ENCODE measurements around the gene SRGN.
"Not testable (repeated sequence)": the region's sequence is repeated elsewhere in the genome, so short reads cannot be mapped to it uniquely, and the experiment has no call there.

The SRGN gene, protein sequence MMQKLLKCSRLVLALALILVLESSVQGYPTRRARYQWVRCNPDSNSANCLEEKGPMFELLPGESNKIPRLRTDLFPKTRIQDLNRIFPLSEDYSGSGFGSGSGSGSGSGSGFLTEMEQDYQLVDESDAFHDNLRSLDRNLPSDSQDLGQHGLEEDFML

DNA sequence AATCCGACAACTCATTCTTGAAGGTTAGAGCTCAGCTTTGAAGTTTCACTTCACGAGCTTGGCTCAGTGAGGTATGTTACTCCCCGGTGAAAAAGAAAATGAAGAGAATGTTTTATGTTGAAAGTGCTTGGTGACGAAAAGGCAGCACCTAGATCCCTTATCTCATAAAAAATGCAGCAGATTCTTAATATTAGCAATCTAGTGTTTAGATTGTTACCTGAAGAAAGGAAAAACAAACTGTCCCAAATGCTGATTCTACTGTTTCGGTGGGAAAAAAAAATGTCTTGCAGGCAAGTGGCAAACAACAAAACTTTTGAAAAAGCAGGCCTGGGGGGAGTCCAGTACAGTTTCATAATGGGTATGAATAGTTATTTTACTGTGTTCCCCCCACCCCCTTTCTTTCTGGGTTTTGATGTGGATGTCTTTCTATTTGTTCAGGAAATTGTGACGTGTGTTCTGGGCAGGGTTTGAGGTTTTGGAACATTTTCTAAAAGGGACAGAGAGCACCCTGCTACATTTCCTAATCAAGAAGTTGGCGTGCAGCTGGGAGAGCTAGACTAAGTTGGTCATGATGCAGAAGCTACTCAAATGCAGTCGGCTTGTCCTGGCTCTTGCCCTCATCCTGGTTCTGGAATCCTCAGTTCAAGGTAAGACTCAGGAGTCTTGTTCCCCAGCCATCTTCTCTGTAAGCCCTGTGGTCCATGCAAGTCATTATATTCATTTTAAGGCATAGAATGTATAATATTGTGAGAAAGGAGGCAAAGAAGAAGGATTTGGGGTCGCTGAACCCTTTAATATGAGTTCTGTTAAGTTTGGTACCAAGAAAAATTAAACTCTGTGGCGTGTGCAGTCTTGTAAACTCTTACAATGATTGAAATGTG is at the start of gene SRGN:
Gene SRGN (plus strand): TSS at position 514 of the 881 bp plus-strand sequence. CDS start 55 bp downstream, at position 569.
- peak; percentile 46 for DNase-seq (ENCODE audit: low read depth)

DNA sequence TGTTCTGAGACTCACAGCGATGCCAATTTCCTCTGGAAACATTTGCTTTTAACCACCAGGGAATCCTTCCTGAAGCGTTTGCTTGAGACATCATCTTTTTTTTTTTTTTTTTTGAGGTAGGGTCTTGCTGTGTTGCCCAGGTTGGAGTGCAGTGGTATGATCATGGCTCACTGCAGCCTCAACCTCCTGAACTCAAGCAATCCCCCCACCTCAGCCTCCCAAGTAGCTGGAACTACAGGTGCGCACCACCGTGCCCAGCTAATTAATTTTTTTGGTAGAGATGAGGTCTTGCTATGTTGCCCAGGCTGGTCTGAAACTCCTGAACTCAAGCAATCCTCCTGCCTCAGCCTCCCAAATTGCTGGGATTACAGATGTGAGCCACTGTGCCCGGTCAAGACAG is 47.0 kb upstream of the SRGN start:
- not testable (repeated sequence) for DNase-seq (ENCODE audit: low read depth)

DNA sequence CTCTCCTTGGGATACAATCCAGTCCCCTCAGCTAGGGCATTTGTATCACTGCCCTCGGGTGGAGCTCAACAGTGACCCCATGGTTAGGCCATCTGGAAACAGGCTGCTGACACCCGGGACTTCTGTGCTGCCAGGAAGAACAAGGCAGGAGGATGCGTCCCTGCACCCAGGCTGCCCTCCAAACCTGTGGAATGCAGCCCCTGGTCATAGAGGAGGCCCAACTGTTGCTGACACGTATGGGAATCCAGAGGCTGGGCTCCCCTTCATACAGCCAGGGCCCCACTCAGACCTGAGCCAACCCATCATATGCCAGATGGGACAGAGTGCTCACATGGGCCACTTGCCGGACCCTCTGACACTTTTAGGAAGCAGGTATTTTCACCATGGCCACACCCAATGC is 45.5 kb upstream of the SRGN start:
- no peak for DNase-seq (ENCODE audit: low read depth)

DNA sequence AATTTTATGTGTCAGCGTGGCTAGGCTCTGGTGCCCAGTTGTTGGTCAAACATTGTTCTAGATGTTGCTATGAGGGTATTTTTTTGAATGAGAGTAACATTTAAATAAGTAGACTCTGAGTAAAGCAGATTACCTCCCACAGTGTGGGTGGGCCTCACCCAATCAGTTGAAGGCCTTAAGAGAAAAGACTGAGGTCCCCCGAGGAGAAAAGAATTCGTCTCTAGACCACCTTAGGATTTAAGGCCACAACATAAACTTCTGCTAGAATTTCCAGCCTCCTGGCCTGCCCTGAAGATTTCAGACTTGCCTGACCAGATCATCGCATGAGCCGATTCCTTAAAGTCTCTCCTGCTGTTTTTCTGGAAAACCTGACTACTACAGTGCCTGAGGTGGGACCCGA is 45.1 kb upstream of the SRGN start:
- no peak for DNase-seq (ENCODE audit: low read depth)

DNA sequence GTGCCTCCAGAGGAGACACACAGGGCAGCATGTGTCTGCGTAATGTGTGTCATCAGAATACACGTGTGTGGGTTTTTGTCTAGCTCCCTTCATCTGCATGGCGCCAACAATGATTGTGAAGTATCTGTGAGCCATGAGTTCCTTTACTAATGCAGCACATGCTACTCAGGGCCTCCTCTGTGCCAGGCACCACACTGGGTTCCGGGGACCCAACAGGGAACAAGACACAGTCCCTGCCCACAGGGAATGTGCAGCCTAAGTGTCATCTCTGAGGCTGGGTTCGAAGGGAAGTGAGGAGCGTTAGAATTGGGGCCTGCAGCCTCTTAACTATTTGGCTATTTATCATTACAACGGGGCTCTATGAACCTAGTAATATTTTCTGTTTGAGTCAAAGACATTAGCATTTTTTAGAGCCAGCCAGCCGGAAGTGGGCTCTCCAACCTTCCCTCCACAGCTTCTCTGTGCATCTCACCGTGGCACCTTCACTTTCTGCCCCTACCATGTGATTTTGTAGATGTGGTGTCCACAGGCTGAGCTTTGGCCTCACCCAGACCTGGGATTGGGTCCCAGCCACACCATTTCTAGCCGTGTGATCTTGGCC is 43.9 kb upstream of the SRGN start:
- no peak for DNase-seq (ENCODE audit: low read depth)

DNA sequence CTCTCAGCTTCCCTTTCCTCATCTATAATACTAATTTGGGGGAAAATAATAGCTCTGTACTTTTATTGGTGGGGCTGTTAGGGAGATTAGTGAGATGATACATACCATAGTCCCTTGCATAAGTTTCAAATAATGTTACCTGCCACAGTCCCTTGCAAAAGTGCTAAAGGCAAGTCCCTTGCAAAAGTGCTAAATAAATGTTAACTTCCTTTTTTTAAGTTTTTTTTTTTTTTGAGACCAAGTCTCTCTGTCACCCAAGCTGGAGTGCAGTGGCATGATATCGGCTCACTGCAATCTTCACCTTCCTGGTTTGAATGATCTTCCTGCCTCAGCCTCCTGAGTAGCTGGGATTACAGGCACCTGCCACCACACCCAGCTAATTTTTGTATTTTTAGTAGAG is 43.4 kb upstream of the SRGN start:
- no peak for DNase-seq (ENCODE audit: low read depth)

DNA sequence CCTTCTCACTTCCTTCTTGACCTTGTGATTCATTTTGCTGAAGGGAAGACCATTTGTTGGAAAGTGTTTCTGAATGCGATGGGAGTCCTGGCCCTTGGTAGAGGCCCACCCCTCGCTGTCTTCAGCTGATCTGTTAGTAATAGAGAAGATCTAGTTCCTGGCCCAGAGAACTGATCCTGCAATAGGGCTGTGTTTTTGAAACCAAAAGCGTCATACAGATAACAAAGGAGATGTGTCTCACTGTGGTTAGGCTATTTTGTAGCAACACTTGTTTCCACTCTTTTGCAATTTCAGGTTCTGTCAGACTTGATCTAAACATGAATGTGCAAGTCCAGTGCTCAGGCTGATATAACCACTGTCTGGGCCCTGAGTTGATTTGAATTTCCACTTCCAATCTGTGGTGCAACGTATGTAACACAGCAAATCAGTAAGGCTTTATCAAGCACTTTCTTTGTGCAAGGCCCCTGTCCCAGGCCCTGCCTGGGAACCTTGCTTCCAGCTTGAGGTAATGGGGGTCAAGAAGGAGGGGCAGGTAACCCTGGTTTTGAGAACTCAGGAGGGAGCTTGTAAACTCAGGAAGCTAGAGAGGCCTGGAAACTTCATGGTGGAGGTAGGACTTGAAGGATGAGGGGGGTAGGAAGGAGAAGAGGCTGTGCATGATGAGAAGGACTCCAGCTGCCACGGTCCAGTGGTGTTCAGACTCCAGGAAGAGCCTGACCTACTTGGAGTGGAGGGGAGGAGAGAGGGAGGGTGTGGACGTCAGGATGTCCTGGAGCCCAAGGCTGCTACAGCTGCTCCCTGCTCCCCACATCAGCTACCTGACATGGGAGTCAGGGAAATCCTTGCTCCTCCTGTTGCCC is 42.2 kb upstream of the SRGN start:
- DNase-seq (ENCODE audit: low read depth) = no peak

DNA sequence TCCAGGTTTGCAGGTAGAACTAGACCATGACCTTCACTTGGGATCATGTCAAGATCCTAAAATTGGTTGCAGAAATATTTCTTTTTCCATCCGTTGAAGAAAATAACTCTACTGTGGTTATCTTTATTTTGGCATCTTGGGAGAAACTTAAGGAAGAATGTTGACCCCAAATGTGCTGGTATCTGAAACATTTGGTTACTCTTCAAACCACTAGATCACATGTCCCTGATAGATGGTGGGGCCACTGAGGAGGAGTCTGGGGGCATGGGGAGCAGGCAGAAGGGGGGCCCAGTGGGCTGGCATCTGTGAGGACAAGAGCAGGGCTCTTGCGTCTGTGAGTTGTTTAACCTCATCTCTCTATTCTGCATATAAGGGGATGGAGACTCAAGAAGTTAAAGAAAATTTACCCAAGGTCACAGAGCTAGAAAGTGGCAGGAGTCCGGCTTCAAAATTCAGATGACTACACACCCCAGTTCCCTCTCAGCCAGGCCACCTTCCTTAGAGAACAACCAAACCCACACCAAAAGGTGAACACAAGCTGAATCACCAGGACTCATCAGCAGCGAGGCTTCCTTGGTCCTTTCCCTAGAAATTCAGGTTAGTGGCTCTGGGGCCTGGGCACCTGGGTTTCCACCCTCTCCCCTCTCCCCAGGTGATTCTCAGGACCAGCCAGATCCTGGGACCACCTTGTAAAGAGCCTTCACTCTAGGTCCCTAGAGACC is 40.6 kb upstream of the SRGN start:
- DNase-seq (ENCODE audit: low read depth) = no peak

DNA sequence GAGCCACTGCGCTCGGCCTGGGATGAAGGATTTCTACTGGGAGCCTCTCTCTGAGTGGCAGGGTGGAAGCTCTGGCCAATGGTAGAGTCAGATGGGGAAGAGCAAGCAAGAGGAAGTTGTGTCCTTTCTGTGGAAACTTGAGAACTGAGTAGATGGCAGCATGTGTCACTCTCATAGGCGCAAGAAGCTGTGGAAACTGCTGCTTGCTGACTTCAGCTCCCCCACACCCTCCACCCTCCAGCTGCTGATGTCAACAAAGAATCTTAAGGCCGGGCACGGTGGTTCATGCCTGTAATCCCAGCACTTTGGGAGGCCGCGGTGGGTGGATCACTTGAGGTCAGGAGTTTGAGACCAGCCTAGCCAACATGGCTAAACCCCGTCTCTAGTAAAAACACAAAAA is 39.8 kb upstream of the SRGN start:
- DNase-seq (ENCODE audit: low read depth) = no peak

DNA sequence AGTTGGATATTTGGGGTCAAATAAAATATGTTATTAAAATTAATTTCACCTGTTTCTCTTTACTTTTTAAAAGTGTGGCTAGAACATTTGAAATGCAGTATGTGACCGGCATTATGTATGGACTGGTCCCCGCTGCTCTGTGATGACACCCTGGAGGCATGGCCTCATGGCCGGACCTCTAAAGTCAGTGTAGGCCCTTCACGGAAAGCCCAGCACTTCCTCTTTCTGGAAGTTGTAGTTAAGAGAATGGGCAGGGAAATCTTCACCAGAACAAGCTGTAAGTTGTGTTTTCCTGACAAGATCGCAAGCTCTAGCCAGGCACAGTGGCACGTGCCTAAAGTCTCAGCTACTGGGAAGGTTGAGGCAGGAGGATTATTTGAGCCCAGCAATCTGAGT is 38.3 kb upstream of the SRGN start:
- no peak for DNase-seq (ENCODE audit: low read depth)

DNA sequence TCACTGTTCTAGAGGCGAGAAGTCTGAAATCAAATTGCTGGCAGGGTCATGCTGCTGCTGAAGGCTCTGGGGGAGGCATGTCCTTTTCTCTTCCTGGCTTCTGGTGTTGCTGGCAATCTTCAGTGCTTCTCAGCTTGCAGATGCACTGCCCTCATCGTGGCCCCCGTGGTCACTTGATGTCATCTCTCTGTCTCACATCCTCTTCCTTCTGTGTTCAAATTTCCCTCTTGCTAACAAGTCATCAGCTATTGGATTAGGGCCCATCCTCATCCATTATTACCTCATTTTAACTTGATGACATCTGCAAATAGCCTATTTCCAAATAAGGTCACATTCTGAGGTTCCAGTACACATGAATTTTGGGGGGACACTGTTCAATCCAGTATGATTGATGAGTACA is 36.6 kb upstream of the SRGN start:
- DNase-seq (ENCODE audit: low read depth) = no peak

DNA sequence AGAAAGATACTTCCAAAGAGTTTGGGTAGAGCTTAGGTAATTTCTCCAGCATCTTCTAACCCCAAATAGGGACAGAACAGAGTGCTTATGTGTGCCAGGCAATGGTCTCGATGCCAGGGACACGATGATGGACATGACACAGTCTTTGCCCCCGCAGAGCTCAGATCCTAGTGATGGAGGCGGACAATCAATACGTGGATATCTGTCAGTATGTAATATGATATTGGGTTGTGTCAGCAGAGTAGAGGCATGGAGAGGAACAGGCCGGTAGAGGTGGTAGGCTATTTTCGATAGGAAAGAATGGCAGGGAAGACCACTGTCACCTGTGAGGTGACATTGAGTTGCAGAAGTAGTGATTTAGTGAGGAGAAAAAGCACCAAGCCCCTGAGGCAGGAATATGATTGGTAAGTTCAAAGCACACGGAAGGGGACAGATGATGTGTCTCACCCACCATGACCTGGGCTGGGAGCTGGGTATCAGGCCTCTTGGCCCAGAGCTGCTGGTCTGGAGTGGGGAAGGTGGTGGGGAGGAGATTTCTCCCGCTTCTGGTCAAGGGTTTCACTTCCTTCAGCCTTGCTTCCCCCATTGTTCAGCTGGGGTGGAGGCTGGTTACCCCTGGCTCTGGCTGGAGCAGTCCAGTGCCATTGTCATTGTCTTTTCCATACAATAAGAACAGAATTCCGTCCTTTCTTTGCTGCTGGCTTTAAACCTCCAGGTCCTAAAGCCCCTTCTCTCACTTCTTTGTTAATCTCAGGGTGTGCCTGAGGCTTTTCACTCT is 36.0 kb upstream of the SRGN start:
- no peak for DNase-seq (ENCODE audit: low read depth)

DNA sequence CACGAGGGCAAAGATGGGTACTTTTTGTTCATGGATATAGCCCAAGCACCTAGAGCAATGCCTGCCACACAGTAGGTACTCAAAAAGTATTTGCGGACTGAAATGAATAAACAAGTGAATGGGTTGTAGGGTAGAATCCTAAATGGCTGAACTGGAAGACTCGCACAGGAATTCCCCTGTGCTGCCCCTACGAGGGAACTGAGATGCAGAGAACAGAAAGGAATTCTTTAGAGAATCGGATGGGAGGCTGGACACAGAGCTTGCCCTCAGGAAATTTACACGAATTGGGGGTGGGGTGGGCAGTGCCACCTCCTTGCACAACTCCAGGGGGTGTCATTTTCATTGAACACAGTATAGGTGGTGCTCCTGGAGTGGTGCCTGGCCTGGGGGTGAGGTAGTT is 35.2 kb upstream of the SRGN start:
- DNase-seq (ENCODE audit: low read depth) = no peak

DNA sequence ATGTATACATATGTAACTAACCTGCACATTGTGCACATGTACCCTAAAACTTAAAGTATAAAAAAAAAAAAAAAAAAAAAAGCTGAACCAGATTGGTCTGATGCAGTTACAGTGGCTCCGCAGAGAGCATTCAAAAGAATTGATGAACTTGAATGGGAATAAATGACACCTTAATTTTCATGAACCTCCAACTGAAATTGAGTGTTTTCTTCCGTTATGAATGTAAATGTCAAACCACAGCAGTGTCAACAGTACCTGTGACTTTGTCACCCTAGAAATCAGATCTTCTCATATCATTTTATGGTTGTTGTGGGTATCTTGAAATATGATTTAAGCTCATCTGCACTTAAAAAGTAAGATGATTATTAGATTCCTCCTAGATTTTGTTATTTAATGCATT is 32.7 kb upstream of the SRGN start:
- DNase-seq (ENCODE audit: low read depth) = no peak

DNA sequence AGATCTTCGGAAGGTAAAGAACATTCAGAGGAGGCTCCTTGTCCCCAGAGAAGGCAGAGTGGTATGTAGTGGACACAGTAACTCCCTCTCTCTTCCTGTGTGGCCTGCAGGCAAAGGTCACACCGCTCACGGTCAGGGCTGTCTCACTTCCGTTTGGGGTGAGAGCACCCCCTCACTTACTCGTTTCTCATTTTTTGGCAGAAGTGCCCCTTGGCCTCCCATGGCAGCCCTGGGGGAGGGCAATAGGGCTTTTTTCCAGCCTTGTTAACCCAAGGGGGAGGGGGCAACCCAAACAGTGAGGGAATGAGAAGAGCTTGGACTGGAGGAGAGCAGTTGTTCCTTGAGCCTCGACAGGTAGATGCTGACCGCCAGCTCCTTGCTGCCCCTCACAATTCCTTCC is 31.8 kb upstream of the SRGN start:
- DNase-seq (ENCODE audit: low read depth) = no peak

DNA sequence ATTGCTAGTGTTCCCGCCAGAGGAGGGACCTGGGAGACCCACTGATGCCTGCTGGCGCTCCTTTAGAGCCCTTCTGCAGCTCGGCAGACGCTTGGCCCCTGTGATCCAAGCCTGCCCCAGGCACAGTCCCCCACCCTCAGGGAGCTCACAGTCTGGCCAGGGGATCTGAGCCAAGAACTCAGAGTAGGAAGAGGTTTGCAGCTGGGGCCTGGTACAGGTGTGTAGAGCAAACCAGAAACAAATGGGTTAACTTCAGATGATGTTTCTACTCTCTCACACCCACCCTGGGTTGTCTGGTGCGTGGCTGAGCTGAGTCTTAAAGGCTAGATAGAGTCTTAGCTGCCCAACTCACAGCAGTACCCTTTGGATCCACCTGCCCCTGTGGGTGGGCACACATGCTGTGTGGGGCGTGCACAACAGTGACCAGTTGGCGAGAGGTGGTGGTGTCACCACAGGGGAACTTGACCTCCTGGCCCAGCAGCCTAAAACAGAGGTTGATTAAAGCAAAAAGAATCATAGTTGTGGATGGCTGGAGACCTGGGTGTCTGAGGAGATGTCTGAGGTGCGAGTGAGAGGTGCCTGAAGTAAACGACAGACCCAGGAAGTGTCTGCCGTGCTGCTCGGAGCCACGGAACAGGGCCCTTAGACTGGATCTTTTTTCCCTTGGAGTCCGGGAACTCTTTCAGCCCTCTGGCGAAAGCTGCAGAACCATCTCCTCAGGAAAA is 31.2 kb upstream of the SRGN start:
- DNase-seq (ENCODE audit: low read depth) = no peak

DNA sequence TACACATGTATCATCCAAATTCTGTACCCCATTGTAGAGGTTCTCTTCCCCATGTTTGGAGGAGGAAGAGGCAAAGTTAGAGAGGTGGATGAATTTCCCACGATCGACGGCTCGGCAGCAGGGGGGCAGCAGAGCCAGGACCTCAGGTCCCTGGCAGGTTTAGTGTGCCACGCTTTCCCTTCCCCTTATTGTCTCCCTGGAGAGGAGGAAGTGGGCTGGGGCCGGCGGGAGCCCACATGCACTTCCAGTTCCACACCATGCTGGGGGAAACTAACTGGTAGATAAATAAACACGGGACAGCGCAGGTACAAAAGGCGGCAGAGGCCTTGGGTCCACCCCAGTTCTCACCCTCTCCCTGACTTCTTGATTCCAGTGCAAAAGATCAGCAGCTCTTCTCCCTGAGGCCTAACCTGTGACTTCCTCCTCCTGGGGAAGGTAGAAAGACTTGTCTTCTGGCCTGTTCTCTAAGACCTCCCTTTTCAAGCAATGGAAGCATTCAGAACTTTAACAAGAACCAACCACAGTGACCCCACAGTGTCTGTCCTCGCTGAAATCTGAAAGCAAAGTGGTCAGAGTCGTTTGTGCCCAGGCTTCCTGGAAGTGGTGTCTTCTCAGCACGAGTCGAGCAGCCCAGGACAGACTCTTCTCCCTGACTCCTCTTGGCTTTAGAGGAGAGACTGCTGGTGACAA is 30.5 kb upstream of the SRGN start:
- no peak for DNase-seq (ENCODE audit: low read depth)

DNA sequence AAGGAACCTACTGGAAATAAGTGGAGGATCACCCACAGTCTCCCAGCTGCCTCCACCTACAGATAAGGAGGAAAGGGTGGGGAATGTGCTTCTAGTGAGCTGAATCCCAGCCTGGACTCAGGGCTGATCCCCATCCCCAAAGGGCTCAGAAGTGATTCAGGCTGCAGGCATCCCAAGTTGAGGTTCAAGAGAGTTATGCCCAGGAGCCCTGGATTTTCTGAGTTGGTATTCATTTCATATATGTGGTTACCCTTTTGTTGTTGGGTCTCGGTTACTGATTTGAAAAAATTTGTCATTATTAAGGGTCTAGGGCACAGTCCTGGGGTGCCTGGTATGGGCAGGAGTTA is 30.0 kb upstream of the SRGN start:
- no peak for DNase-seq (ENCODE audit: low read depth)

DNA sequence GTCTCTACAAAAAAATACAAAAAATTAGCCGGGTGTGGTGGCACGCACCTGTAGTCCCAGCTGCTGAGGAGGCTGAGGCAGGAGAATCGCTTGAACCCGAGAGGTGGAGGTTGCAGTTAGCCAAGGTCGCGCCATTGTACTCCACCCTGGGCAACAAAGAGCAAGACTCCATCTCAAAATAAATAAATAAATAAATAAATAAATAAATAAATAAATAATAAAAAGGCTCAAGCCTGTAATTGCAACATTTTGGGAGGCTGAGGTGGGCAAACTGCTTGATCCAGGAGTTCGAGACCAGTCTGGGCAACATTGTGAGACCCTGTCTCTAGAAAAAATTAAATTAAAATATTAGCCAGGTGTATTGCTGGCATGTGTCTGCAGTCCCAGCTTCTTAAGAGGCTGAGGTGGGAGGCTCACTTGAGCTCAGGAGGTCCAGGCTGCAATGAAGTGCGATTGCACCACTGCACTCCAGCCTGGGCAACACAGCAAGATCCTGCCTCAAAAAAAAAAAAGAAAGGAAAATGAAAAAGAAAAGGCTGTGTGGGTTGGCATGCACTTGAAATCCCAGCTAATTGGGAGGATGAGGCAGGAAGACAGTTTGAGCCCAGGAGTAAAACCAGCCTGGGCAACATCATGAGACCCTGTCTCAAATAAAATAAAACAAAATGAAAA is 27.6 kb upstream of the SRGN start:
- no peak for DNase-seq (ENCODE audit: low read depth)
